ENCODE results near the gene PLCH1. TPM values are rescaled to one million over a fixed set of nuclear protein-coding genes. Genes with fewer than 3 reads are reported as not detected.

PLCH1 gene
- total RNA-seq, 2 experiments from 2014 or later: 0.03 to 0.20 TPM

GRCh38 chr3:155462672-155463071, 282.2 kb downstream of the PLCH1 start:
- Mint-ChIP-seq H3K27ac (no peak overlapping the region), H3K27me3 (no peaks in the 10 kb centered on the region), H3K4me1 (ENCODE audit: low read depth) (no peaks in the 10 kb centered on the region), H3K4me3 (no peak overlapping the region), H3K9me3 (peaks cover 6% of the 10 kb centered on the region), H3K36me3 (ENCODE audit: low read depth) (peaks cover 6% of the 10 kb centered on the region)
- DNase-seq (no peak), ATAC-seq (ENCODE audit: poor library complexity) (no peak)
- ChIA-PET CTCF (no interaction called here), POLR2A (no interaction called here)
- peaks cover 0 to 15% of the 10 kb centered on the region in 2 experiments for H3K9me3 ChIP-seq (ENCODE audit: control insufficient read depth in 1 of 2, insufficient read depth in 1 of 2, low read length in 2 of 2)
- TF ChIP-seq, protein P1, sequence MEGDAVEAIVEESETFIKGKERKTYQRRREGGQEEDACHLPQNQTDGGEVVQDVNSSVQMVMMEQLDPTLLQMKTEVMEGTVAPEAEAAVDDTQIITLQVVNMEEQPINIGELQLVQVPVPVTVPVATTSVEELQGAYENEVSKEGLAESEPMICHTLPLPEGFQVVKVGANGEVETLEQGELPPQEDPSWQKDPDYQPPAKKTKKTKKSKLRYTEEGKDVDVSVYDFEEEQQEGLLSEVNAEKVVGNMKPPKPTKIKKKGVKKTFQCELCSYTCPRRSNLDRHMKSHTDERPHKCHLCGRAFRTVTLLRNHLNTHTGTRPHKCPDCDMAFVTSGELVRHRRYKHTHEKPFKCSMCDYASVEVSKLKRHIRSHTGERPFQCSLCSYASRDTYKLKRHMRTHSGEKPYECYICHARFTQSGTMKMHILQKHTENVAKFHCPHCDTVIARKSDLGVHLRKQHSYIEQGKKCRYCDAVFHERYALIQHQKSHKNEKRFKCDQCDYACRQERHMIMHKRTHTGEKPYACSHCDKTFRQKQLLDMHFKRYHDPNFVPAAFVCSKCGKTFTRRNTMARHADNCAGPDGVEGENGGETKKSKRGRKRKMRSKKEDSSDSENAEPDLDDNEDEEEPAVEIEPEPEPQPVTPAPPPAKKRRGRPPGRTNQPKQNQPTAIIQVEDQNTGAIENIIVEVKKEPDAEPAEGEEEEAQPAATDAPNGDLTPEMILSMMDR (IDR thresholded peaks at IDR 0.05): no peak
- no peaks in the 10 kb centered on the region for H3K36me3 ChIP-seq (ENCODE audit: insufficient read depth, low read length)
- no peaks in the 10 kb centered on the region for H3K4me1 ChIP-seq (ENCODE audit: insufficient read depth, low read length)
- intact Hi-C loops (cut with DNase I, micrococcal nuclease): no loop called here
- H3K4me3 ChIP-seq (ENCODE audit: low read length): no peak overlapping the region
- no peaks in the 10 kb centered on the region for H3K27me3 ChIP-seq (ENCODE audit: control insufficient read depth in 1 of 2, insufficient read depth in 2 of 2, low read length in 2 of 2)
- H3K27ac ChIP-seq (ENCODE audit: low read depth in 1 of 2, low read length in 2 of 2): no peak overlapping the region

- Histone ChIP-seq H3K4me3 (ENCODE audit: low read length) (no peak overlapping the region), H3K9me3 (ENCODE audit: control insufficient read depth in 1 of 2, insufficient read depth in 1 of 2, low read length in 2 of 2) (peaks cover 0 to 8% of the 10 kb centered on the region in 2 experiments), H3K27ac (ENCODE audit: low read depth in 1 of 2, low read length in 2 of 2) (no peak overlapping the region), H3K27me3 (ENCODE audit: control insufficient read depth in 1 of 2, insufficient read depth in 2 of 2, low read length in 2 of 2) (no peaks in the 10 kb centered on the region), H3K4me1 (ENCODE audit: insufficient read depth, low read length) (no peaks in the 10 kb centered on the region), H3K36me3 (ENCODE audit: insufficient read depth, low read length) (no peaks in the 10 kb centered on the region)
- Mint-ChIP-seq H3K27ac (no peak overlapping the region), H3K36me3 (ENCODE audit: low read depth) (no peaks in the 10 kb centered on the region), H3K4me1 (ENCODE audit: low read depth) (no peaks in the 10 kb centered on the region), H3K27me3 (no peaks in the 10 kb centered on the region), H3K9me3 (no peaks in the 10 kb centered on the region), H3K4me3 (no peak overlapping the region)
- ChIA-PET CTCF (no interaction called here), POLR2A (no interaction called here)
- no peak for ATAC-seq (ENCODE audit: poor library complexity)
- DNase-seq: no peak
- intact Hi-C loops (cut with DNase I, micrococcal nuclease): no loop called here
- TF ChIP-seq, protein P1 (IDR thresholded peaks at IDR 0.05): no peak
These were observed 287.3 kb downstream of the PLCH1 start for GRCh38 chr3:155457591-155457990.

- Histone ChIP-seq H3K4me3 (ENCODE audit: low read length) (no peak overlapping the region), H3K9me3 (ENCODE audit: control insufficient read depth in 1 of 2, insufficient read depth in 1 of 2, low read length in 2 of 2) (peaks cover 0 to 8% of the 10 kb centered on the region in 2 experiments), H3K4me1 (ENCODE audit: insufficient read depth, low read length) (no peaks in the 10 kb centered on the region), H3K27ac (ENCODE audit: low read depth in 1 of 2, low read length in 2 of 2) (no peak overlapping the region), H3K27me3 (ENCODE audit: control insufficient read depth in 1 of 2, insufficient read depth in 2 of 2, low read length in 2 of 2) (no peaks in the 10 kb centered on the region), H3K36me3 (ENCODE audit: insufficient read depth, low read length) (no peaks in the 10 kb centered on the region)
- Mint-ChIP-seq H3K27ac (no peak overlapping the region), H3K36me3 (ENCODE audit: low read depth) (no peaks in the 10 kb centered on the region), H3K4me1 (ENCODE audit: low read depth) (no peaks in the 10 kb centered on the region), H3K4me3 (no peak overlapping the region), H3K27me3 (no peaks in the 10 kb centered on the region), H3K9me3 (no peaks in the 10 kb centered on the region)
- ATAC-seq (ENCODE audit: poor library complexity) (no peak), DNase-seq (no peak)
- CTCF ChIA-PET: no interaction called here
- TF ChIP-seq, protein P1 (IDR thresholded peaks at IDR 0.05): no peak
- POLR2A ChIA-PET: no interaction called here
- intact Hi-C loops (cut with DNase I, micrococcal nuclease): no loop called here
These were observed 289.1 kb downstream of the PLCH1 start for GRCh38 chr3:155455765-155456164.

Data from CD4-positive, alpha-beta T cell (primary cell).